Esophagus squamous epithelium (tissue), 4 donors: ENCODE data around the gene HNF4A.

Experiments
- POLR2A ChIP-seq, 4 donors: fragments of 450-650 bp; IDR thresholded peaks; one replicate each; pipeline ENCODE4 v1.6.1; 2017; ENCODE audit warnings: antibody characterized with exemption in 4 of 4, mild to moderate bottlenecking in 4 of 4, moderate library complexity in 3 of 4
- TF ChIP-seq, protein P1 (sequence below), 6 experiments: fragments of 450-650 bp in 4 of 6; fragments of 200-600 bp in 2 of 6; sonication (generic) in 2 of 6; IDR thresholded peaks; one replicate each; pipeline ENCODE4 v1.5.1; 2016 to 2019; ENCODE audit warnings: antibody characterized with exemption in 6 of 6, mild to moderate bottlenecking in 4 of 6, moderate library complexity in 4 of 6

- TF ChIP-seq, protein P1, sequence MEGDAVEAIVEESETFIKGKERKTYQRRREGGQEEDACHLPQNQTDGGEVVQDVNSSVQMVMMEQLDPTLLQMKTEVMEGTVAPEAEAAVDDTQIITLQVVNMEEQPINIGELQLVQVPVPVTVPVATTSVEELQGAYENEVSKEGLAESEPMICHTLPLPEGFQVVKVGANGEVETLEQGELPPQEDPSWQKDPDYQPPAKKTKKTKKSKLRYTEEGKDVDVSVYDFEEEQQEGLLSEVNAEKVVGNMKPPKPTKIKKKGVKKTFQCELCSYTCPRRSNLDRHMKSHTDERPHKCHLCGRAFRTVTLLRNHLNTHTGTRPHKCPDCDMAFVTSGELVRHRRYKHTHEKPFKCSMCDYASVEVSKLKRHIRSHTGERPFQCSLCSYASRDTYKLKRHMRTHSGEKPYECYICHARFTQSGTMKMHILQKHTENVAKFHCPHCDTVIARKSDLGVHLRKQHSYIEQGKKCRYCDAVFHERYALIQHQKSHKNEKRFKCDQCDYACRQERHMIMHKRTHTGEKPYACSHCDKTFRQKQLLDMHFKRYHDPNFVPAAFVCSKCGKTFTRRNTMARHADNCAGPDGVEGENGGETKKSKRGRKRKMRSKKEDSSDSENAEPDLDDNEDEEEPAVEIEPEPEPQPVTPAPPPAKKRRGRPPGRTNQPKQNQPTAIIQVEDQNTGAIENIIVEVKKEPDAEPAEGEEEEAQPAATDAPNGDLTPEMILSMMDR (IDR thresholded peaks at IDR 0.05), result no peak
- no peak for TF ChIP-seq POLR2A (IDR thresholded peaks at IDR 0.05)
Observed at GRCh38 chr20:44361021-44361420, 5.5 kb downstream of the HNF4A start.
